KG1 (cell line): ENCODE data around the gene ZDHHC11B.

Experiments used
- DNase-seq: peaks from one replicate; lab custom pipeline; 2025; lab: John Stamatoyannopoulos, UW

Gene ZDHHC11B

DNA sequence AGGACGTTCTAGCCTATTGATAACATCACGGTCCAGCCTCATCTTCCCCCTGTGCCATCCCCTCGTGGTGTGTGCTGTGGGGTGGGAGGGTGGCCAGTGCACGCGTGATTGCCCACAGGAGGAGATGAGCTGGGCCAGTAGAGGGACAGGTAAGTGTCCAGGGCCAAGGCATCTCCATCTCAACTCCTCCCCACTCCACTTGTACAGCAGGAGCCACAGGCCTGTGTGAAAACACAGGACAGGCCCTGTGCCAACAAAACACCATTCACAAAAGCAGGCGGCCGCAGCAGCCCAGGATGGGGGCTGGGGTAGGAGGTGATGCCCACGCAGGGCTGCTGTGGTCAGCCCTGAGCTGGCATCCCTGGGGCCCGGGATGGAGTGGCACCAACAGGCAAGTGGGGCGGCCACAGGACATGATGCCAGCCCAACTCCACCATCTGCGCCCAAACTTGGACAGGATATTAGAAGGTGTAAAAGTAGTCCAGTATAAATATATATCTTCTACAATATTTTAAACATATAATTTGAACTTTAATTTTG lies 124.0 kb downstream of the ZDHHC11B start:
- no peak for DNase-seq
